ENCODE results near the gene PSME1.
A peak's percentile ranks its signal among the peaks of the same experiment; 100 is the strongest.
"Not testable (repeated sequence)": the region's sequence is repeated elsewhere in the genome, so short reads cannot be mapped to it uniquely, and the experiment has no call there.

Gene PSME1

DNA sequence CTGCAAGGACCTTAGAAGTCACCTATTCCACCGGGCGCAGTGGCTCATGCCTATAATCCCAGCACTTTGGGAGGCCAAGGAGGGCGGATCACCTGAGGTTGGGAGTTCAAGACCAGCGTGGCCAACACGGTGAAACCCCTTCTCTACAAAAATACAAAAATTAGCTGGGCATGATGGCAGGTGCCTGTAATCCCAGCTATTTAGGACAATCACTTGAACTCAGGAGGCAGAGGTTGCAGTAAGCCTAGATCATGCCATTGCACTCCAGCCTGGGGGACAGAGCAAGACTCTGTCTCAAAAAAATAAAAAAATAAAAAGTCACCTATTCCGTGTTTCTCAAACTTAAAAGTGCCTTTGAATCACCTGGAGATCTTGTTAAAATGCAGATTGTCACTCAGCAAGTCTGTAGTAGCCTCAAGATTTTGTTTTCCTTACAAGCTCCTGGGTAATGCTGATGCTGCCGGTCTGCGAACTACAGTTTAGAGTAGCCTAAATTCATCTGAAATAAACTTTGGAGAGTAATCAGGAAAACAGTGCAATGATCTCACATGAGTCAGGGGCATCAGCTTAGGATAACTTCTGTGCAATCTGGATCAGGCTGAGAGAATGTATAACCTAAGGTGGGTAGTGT is 30.3 kb upstream of the PSME1 start:
- not testable (repeated sequence) for DNase-seq

DNA sequence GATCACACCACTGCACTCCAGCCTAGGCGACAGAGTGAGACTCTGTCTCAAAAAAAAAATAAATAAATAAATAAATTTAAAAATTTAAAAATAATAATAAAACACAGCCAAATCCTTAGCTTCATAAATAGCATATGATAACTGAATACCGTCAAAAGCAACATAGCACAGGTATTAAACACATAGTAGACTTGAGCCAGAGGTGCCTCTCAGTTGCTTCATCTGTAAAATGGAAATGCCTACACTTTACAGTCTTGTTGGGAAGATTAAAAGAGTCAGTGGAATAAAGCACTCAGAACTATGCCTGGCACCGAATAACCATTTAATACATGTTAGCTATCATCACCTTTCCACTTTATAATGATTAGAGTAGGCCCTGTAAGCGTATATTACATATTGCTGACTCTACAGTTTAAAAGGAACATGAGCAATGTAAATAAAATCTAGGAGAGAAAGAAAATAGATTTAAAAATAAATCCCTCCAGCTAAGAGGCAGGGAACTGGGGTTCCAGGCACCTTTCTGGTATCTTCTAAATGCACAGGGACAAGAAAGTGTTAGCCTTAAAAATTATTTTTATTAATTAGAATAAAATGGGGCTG is 29.2 kb upstream of the PSME1 start:
- DNase-seq: no peak

DNA sequence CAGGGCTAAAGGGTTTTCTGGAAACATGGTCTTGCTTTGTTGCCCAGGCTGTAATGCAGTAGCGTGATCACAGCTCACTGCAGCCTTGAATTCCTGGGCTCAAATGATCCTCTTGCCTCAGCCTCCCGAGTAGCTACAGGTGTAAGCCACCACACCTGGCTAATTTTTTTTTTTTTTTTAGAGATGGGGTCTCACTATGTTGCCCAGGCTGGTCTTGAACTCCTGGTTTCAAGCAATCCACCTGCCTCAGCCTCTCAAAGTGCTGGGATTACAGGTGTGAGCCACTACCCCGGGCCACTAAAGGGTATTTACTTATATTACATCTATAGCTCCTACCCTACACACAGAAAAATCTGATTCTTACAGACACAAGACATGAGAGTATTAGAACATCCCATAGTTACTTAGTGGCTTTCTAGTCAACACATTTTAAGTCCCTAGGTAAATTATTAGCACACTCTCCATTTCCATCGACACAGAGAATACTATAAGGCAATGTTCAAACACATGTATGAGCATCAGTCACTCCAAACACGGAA is 27.6 kb upstream of the PSME1 start:
- DNase-seq: no peak

DNA sequence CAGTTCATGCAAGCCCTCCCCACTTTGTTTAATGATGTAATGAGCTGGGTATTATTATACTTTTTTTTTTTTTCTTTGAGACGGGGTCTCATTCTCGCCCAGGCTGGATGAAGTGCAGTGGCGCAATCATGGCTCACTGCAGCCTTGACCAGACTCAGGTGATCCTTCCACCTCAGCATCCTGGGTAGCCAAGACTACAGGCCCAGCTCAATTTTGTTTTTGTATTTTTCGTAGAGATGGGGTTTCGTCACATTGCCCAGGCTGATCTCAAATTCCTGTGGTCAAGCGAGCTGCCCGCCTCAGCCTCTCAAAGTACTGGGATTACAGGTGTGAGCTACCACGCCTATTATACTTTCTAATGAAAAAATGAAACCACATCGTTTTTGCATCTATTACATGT is 25.9 kb upstream of the PSME1 start:
- no peak for DNase-seq

DNA sequence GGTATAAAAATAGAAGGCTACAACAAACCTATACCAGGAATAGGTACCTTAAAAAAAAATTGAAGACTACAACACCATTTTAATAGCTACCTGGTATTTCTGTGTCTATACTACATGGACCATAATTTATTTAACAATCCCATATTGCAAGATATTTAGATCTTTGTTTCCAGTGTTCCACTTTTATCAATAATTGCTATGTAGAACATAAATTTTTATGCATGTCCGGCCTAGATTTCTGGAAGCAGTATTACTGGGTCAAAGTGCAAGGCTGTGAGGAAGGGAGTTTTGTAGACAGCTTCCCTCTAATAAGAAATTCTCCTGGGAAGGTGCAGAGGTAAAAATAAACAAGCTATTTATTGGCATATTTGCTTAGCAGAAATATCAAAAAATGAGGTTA is 25.5 kb upstream of the PSME1 start:
- no peak for DNase-seq

DNA sequence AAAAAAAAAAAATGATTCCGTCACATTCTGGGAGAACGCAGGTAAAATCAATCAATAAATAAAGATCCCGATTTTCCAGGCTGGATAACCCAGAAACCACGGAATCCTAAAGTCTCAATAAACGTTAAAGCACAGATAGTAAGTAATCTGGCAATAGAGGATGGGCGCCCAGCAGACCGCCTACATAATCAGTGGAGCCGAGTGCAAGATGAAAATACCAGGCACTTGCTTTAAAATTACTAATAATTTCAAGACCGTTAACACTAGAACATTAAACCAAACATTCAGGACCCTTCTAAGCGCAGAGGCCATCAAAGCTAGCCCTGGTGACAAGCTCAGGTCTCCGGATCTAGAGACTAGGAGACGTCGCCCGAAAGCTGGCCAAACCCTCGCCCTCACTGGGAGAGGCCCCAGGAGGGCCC is 22.6 kb upstream of the PSME1 start:
- DNase-seq: no peak

DNA sequence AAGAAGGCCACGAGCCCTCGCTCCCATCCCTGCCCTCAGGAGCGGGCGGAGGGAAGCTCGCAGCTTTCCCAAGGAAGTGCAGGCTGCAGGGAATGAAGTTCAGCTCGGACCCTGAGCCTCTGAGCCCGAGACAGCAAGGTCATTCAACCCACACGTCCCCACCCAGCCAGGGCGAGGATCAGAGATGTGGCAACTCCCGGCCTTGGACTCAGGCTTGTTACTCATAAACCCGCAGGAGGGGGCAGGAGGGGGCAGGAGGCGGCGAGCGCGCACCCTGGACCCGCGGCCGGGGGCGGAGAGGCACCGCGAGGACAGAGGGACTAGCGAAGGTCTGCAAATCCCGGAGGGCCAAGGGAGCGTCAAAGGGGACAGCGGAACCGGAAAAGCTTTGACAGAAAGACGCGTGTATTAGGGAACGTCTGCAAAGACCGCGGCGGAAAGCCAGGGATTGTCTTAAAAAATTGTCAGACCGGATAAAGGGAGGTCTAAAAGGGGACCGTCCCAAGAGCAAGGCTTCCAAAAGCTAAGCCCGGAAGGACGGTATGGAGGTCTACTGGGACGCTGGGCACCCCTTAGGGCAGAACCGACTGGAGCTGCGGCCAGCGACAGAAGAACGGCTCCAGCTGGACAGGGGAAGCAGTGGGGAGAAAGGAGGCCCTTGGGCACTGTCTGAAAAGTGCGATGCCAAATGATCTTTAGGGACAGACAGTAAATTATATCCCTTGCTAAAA is 22.0 kb upstream of the PSME1 start:
- peak; percentile 45 for DNase-seq

DNA sequence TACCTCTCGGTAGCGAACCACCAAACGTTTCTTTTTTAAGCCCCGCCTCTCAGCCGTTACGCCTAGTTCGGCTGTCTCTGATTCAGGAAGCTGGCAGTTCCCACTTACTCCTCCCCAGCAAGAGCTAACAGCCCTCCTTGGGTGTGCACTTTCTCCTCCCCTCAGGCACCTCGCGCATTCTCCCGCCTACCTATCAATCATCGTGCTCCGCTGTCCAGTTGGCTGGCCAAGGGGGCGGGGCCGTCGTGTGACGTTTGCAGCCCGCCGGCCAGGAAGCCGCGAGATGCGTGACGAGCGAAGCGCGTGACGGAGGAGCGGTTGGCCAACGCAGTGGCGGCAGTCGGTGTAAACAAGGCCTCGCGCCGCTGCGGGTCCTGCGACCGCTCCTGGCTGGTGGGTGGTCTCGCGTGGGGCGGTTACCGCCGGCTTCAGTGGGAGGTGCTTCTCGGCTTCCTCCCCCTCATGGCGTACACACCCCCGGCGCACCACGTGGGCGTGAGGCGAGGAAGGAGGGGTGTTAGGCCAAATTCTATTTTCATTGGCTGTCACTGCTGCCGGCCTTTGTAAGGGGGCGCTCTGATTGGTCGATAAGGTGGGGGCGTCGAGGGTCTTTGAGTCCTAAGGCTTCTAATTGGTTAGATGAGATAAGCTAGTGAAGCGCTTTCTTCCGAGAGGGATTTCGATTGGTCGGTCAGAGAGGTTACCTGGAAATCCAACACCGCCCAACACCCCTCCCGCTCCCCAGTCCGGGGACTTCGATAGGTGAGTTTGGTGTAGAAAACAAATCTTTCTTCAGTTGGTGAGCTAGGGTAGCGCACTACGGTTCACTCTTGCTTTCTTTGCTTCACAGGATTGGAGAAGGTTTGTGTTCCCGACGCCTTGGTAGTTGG is 21.2 kb upstream of the PSME1 start, which contains the start of the genes DCAF11 and NRL:
TSS of gene DCAF11 (plus strand) at position 246 of the 890 bp plus-strand sequence. CDS start 818 bp downstream, outside the sequence.
TSS of gene NRL (minus strand) at position 418 of the 890 bp plus-strand sequence. CDS start 32,101 bp downstream, outside the sequence.
- DNase-seq: peak; percentile 99

DNA sequence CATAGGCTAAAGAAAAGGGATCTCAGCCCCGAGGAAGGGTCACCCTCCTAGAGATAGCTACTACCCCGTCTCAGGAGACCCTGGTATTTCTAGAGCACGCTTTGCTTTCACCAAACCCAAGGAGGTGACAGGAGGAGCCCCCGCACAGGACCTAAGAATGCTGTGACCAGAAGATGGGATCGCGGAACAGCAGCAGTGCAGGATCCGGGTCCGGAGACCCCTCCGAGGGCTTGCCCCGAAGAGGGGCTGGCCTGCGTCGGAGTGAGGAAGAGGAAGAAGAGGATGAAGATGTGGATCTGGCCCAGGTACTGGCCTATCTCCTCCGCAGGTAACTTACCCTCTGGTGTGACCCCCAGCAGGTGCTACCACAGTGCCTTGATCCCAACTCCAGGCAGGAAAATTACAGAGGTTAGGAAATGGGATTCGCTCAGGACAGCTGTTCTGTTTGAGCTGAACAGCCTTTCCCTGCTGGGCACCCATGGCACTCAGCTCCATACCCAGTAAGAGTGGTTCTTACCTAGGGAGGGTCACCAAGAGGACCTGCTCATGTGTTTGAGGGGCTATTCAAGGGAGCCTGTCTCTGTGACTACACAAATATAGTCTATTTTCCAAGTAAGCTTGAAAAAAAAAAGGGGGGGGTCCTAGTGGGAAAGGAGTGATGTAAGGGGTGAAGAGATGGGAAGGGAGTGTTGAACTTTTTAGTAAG is 20.4 kb upstream of the PSME1 start:
- DNase-seq: no peak

DNA sequence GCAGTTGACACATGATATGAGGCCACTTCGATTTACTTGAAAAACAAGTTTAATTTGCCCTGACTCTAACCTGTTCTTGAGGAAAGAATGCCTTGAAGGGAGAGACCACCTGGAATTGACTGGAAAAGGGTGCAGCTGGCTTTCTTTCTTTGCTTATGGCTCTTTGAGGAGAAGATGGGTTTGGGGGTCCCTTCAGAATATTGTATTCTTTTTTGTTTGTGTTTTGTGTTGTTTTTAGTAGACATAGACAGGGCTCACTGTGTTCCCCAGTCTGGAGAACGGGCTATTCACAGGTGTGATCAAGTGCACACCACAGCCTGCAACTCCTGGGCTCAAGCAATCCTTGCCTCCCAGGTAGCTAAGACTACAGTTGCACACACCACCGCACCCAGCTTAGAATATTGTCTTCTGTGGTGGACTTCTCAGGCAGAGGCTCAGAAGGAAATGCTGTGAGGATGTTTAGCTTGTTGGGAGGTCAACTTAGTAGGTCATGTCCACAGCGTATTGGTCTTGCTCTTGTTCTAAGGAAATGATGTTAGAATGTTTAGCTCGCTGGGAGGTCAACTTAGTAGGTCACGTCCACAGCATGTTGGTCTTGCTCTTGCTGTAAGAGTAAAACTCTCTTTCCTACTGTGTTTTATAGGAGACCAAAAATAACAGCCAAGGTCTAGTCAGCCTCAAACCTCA is 19.7 kb upstream of the PSME1 start:
- no peak for DNase-seq

DNA sequence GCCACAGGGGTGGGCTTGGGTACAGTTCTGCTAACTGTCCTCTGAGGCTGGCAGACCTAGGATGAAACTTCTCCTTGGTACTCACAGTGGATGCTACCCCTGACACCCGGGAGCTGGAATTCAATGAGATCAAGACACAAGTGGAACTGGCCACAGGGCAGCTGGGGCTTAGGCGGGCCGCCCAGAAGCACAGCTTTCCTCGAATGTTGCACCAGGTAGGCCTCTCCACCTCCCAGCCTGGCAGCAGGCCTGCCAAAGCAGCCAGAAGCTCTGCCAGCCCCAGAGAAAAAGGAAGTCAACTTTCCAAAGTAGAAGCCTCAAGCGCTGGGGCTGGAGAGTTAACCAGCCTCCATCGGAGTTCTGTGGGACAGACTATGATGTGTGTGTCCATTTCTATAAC is 18.8 kb upstream of the PSME1 start:
- no peak for DNase-seq

DNA sequence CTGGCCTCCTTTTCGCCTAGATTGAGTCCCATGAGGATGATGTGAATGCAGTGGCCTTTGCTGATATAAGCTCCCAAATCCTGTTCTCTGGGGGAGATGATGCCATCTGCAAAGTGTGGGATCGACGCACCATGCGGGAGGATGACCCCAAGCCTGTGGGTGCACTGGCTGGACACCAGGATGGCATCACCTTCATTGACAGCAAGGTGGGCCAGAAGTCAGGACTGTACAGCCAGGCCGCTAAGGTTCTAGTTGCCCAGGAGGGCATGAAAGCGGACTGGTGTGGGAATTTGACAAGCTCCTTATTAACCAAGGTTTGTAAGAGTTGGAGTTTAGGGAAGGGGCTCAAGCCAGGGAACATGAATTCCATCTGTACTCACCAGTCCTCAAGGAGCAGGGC is 16.3 kb upstream of the PSME1 start:
- no peak for DNase-seq

DNA sequence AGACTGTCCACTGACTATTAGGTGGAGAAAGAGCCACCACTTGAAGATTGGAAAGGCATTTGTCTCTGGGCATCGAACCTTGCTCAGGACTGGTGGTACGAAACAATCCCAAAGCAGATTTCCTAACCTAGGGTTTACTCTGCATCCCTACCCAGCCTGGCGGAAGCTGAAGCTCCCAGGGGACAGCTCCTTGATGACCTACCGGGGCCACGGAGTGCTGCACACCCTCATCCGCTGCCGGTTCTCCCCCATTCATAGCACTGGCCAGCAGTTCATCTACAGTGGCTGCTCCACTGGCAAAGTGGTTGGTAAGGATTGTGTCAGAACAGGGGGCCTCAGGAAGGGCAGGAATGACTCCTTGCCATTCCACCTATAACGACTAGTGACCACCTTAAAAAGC is 14.8 kb upstream of the PSME1 start:
- no peak for DNase-seq

DNA sequence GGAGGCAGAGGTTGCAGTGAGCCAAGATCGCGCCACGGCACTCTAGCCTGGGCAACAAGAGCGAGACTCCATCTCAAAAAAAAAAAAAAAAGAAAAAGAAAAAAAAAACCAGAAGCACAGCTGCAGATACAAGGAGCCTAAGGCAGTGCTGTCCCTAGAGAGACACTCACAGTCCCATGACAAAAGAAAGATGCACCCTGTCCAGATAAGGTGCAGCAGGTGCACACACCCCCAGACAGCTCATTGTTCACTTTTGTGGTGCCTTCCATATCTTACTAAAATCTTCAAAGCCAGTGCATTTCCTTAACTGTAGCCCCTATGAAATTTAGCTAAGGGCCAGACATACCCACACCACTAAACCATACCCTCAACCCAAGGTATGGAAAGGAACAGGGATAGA is 13.6 kb upstream of the PSME1 start:
- DNase-seq: no peak

DNA sequence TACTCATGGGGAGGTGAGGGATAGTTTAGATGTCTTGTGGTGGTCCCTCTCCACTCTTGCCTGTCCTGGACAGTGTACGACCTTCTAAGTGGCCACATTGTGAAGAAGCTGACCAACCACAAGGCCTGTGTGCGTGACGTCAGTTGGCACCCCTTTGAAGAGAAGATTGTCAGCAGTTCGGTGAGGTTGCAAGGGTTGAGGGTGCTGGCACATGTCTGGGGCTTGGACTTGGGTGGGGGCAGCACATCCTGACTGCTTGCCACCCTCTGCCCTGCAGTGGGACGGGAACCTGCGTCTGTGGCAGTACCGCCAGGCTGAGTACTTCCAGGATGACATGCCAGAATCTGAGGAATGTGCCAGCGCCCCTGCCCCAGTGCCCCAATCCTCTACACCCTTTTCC is 13.1 kb upstream of the PSME1 start:
- DNase-seq: no peak

DNA sequence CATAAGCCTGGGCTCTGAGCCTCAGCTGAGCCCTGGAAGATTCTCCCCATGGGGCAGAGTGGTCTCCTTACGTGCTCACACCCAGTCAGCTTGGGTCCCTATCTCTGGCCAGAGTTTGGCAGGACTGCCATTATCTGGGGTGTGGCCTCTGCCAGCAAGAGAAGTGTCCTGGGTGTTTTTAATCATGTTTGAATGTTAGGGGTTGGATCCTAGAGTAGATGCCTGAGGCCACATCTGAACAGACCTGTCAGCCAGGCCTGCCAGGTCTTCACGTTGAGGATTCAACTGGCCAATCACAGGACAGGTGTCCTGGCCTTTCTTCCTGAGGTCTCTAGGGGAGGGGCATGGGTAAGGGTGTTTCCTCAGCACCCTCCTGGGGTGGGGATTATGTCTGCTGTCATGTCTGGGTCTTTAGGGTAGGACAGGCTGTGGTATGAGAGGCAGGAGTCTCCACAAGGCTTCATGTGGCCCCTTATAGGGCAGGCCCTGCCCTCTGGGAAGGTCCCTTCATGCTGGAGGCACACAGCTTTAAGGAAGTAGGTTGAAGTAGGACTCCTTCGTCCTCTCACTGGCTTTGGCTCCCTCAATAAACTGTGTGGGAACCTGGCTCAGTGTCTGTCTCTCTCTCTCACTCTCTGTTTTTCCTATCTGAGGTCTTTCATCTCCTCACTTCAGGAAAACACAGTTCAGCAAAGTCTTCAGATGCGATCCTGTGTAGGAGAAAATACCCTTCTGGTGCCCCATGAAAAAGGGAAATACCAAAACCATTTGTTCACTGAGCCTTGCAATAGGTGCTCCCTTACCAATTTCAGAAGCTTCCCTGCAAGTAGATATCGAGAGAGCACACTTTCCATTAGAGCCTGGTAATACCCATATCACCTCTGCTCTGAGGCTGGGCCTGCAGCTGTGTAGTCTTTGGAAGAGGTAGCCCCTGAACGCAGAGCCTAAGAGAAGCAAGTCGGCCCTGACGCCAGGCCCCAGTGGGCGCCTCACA is 12.3 kb upstream of the PSME1 start:
- DNase-seq: no peak

DNA sequence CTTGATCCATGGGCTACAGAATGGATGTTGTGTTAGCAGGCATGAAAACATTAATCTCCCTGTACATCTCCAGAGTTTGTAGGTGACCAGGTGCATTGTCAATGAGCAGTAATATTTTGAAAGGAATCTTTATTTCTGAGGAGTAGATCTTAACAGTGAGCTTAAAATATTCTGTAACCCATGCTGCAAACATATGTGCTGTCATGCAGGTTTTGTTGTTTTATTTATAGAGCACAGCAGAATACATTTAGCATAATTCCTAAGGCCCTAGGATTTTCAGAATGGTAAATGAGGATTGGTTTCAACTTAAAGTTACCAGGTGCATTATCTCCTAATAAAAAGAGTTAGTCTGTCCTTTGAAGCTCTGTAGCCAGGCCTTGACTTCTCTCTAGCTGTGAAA is 9.1 kb upstream of the PSME1 start:
- no peak for DNase-seq

DNA sequence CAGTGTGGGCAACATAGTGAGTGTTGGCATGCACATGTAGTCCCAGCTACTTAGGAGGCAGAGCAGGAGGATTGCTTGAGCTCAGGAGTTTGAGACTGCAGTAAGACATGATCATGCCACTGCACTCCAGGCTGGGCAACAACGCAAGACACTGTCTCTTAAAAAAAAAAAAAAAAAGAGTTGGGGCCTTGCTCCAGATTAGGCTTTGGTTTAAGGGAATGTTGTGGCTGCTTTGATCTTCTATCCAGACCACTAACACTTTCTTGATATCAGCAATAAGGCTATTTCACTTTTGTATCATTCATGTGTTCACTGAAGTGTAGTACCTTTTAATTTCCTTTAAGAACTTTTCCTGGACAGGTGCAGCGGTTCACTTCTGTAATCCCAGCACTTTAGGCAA is 8.3 kb upstream of the PSME1 start:
- DNase-seq: no peak

DNA sequence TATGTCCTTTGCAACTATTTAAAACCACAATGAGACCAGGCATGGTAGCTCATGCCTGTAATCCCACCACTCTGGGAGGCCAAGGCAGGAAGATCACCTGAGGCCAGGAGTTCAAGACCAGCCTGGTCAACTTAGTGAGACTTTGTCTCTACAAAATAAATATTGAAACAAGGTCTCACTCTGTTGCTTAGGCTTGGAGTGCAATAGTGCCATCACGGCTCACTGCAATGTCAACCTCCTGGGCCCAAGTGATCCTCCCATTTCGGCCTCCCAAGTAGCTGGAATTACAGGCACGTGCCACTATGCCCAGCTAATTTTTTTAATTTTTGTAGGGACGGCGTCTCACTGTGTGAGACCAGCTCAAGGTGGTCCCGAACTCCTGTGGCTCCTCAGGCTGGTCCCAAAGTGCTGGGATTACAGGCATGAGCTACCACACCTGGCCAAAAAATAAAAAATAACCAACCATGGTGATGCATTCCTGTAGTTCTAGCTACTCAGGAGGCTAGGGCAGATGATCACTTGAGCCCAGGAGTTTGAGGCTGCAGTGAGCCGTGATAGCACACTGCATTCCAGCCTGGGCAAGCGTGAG is 6.5 kb upstream of the PSME1 start:
- no peak for DNase-seq

DNA sequence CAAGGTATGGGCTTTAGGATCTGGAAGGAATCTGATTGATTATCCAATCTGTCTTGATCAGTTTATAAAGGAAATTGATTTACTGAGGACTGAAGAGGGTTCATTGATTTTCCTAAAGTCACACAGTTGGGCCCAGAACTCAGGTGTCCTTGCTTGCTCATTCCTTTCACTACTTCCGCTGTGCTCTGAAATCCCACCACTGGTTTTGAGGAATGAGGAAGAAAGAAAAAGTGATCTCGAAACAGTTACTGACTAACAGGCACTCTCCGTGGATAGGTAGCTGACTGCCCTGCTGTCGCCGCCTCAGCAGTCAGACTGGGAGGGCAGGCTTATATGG is 5.6 kb upstream of the PSME1 start, which contains the start of gene FITM1:
TSS of gene FITM1 (plus strand) at position 280 of the 337 bp plus-strand sequence. CDS start 905 bp downstream, outside the sequence.
- no peak for DNase-seq
